ENCODE measurements around the gene SELENOH.

SELENOH gene

GRCh38 chr11:57775491-57775890, 34.2 kb downstream of the SELENOH start:
- no peaks in the 10 kb centered on the region for H3K36me3 ChIP-seq (ENCODE audit: control insufficient read depth in 2 of 2, insufficient read depth in 1 of 2, low read length in 2 of 2)
- peaks cover 16% of the 10 kb centered on the region for H3K4me1 ChIP-seq (ENCODE audit: control insufficient read depth, insufficient read depth, low read length)
- no peak overlapping the region for H3K27ac ChIP-seq (ENCODE audit: extremely low read depth, low read depth, low read length)
- no peaks in the 10 kb centered on the region for H3K9me3 ChIP-seq (ENCODE audit: control insufficient read depth, insufficient read depth, low read depth, low read length)
- ChIA-PET CTCF (interaction anchor here (1.9 kb wide), 2 partner anchors 13 to 24 kb away, joined by 5 to 10 read pairs; partner anchors contain the start of genes BTBD18 and CTNND1), POLR2A (interaction anchor here (0.6 kb wide), 1 partner anchor 15 kb away, joined by 5 read pairs; no protein-coding TSS in a partner anchor)
- TF ChIP-seq ZNF302 (tag by site-specific recombination; IDR thresholded peaks at IDR 0.05; ENCODE audit: low read depth) (no peak), ZNF548 (tag by site-specific recombination; IDR thresholded peaks at IDR 0.05) (no peak), ZBTB11 (tag by site-specific recombination; conservative IDR thresholded peaks at IDR 0.05; ENCODE audit: low read depth) (0 out of 2 replicates have a peak, but pooled peaks have one; percentile 16), ZEB2 (tag by site-specific recombination; IDR thresholded peaks at IDR 0.05) (no peak), ZNF670 (tag by site-specific recombination; IDR thresholded peaks at IDR 0.05; ENCODE audit: low read depth) (no peak), KLF7 (tag by site-specific recombination; IDR thresholded peaks at IDR 0.05; ENCODE audit: borderline replicate concordance) (no peak), ZNF677 (tag by site-specific recombination; IDR thresholded peaks at IDR 0.05) (no peak), BCL11A (tag by site-specific recombination; IDR thresholded peaks at IDR 0.05; ENCODE audit: low read depth) (no peak), SCRT2 (tag by site-specific recombination; IDR thresholded peaks at IDR 0.05) (no peak)
- H3K4me3 ChIP-seq (ENCODE audit: low read depth, low read length), result no peak overlapping the region

GRCh38 chr11:57776031-57776521, 34.8 kb downstream of the SELENOH start:
- Histone ChIP-seq H3K27ac (ENCODE audit: extremely low read depth, low read depth, low read length) (no peak overlapping the region), H3K36me3 (ENCODE audit: control insufficient read depth in 2 of 2, insufficient read depth in 1 of 2, low read length in 2 of 2) (no peaks in the 10 kb centered on the region), H3K4me3 (ENCODE audit: low read depth, low read length) (no peak overlapping the region), H3K9me3 (ENCODE audit: control insufficient read depth, insufficient read depth, low read depth, low read length) (no peaks in the 10 kb centered on the region), H3K4me1 (ENCODE audit: control insufficient read depth, insufficient read depth, low read length) (peaks cover 16% of the 10 kb centered on the region)
- POLR2A ChIA-PET, result interaction anchor here (0.7 to 1.1 kb wide), 3 partner anchors 12 to 35 kb away, joined by 3 to 5 read pairs (median 4); partner anchors contain the start of genes CTNND1 and SELENOH
- CTCF ChIA-PET, result interaction anchor here (0.6 to 1.9 kb wide), 4 partner anchors 14 to 897 kb away, joined by 5 to 10 read pairs (median 6); partner anchors contain the start of genes BTBD18 and CTNND1
- TF ChIP-seq EGR2 (tag by site-specific recombination; IDR thresholded peaks at IDR 0.05; ENCODE audit: low read depth) (0 out of 2 replicates have a peak, but pooled peaks have one; percentile 16), GLIS2 (tag by site-specific recombination; IDR thresholded peaks at IDR 0.05) (no peak), ZNF398 (tag by site-specific recombination; IDR thresholded peaks at IDR 0.05) (peak; percentile 42; the same call in 1 of the 2 replicates)

- no peak for TF ChIP-seq WT1 (tag by site-specific recombination; IDR thresholded peaks at IDR 0.05)
- no peak for TF ChIP-seq ZNF2 (tag by site-specific recombination; IDR thresholded peaks at IDR 0.05)
- no peak for TF ChIP-seq ZNF292 (tag by site-specific recombination; IDR thresholded peaks at IDR 0.05; ENCODE audit: borderline replicate concordance, low read depth)
- 0 out of 2 replicates have a peak, but pooled peaks have one; percentile 2 for TF ChIP-seq ZNF449 (tag by site-specific recombination; IDR thresholded peaks at IDR 0.05)
- TF ChIP-seq SETDB1 (IDR thresholded peaks at IDR 0.05; ENCODE audit: insufficient read length, low read length), result no peak
- TF ChIP-seq ZNF704 (tag by site-specific recombination; IDR thresholded peaks at IDR 0.05), result no peak
- no peak for TF ChIP-seq ZNF768 (tag by site-specific recombination; IDR thresholded peaks at IDR 0.05)
- POLR2A ChIA-PET, result interaction anchor here (0.7 to 1.1 kb wide), 3 partner anchors 12 to 36 kb away, joined by 3 to 5 read pairs (median 4); partner anchors contain the start of genes CTNND1 and SELENOH
- Histone ChIP-seq H3K27ac (ENCODE audit: extremely low read depth, low read depth, low read length) (no peak overlapping the region; the same call in 1 of the 2 replicates), H3K36me3 (ENCODE audit: control insufficient read depth in 2 of 2, insufficient read depth in 1 of 2, low read length in 2 of 2) (no peaks in the 10 kb centered on the region), H3K4me1 (ENCODE audit: control insufficient read depth, insufficient read depth, low read length) (peaks cover 16% of the 10 kb centered on the region), H3K4me3 (ENCODE audit: low read depth, low read length) (no peak overlapping the region), H3K9me3 (ENCODE audit: control insufficient read depth, insufficient read depth, low read depth, low read length) (no peaks in the 10 kb centered on the region)
- CTCF ChIA-PET, result interaction anchor here (1.5 kb wide), 1 partner anchor 24 kb away, joined by 7 read pairs; no protein-coding TSS in a partner anchor
Measured at GRCh38 chr11:57776577-57777210, 35.4 kb downstream of the SELENOH start.

All from HEK293 (cell line).